Measurements from ENCODE around the gene GAMT. TPM values are rescaled to one million over a fixed set of nuclear protein-coding genes. Genes with fewer than 3 reads are reported as not detected.
"Not testable (repeated sequence)": the region's sequence is repeated elsewhere in the genome, so short reads cannot be mapped to it uniquely, and the experiment has no call there.

Gene GAMT
- total RNA-seq, result 12.3 and 25.5 TPM in 2 replicates

- no peak for DNase-seq (ENCODE audit: low read depth, low spot score)
Observed at GRCh38 chr19:1401138-1401888, at the start of gene GAMT. Gene GAMT (minus strand): TSS chr19:1401542. CDS start chr19:1401476, 66 bp downstream.

GRCh38 chr19:1449467-1450442 lies 48.4 kb upstream of the GAMT start, which contains the start of gene APC2:
Gene APC2 (plus strand): TSS chr19:1450121. CDS start chr19:1453002, 2,881 bp downstream.
- no peak for DNase-seq (ENCODE audit: low read depth, low spot score)

- no peak for DNase-seq (ENCODE audit: low read depth, low spot score)
Observed at GRCh38 chr19:1447944-1448343, 46.6 kb upstream of the GAMT start.

GRCh38 chr19:1447504-1447903 lies 46.2 kb upstream of the GAMT start:
- DNase-seq (ENCODE audit: low read depth, low spot score), result no peak

- no peak for DNase-seq (ENCODE audit: low read depth, low spot score)
Observed at GRCh38 chr19:1446713-1447481, 45.6 kb upstream of the GAMT start.

- DNase-seq (ENCODE audit: low read depth, low spot score), result no peak
Observed at GRCh38 chr19:1445932-1446712, 44.8 kb upstream of the GAMT start.

- DNase-seq (ENCODE audit: low read depth, low spot score), result no peak
Observed at GRCh38 chr19:1445185-1445931, 44.0 kb upstream of the GAMT start.

GRCh38 chr19:1441677-1442438 lies 40.5 kb upstream of the GAMT start:
- no peak for DNase-seq (ENCODE audit: low read depth, low spot score)

GRCh38 chr19:1441022-1441426 lies 39.7 kb upstream of the GAMT start:
- DNase-seq (ENCODE audit: low read depth, low spot score), result no peak

GRCh38 chr19:1440418-1440801 lies 39.1 kb upstream of the GAMT start:
- no peak for DNase-seq (ENCODE audit: low read depth, low spot score)

- not testable (repeated sequence) for DNase-seq (ENCODE audit: low read depth, low spot score)
Observed at GRCh38 chr19:1439525-1440417, 38.4 kb upstream of the GAMT start.

- no peak for DNase-seq (ENCODE audit: low read depth, low spot score)
Observed at GRCh38 chr19:1438933-1439354, 37.6 kb upstream of the GAMT start.

- peak; percentile 77 for DNase-seq (ENCODE audit: low read depth, low spot score)
Observed at GRCh38 chr19:1438035-1438932, 36.9 kb upstream of the GAMT start, which contains the start of gene RPS15. Gene RPS15 (plus strand): TSS chr19:1438396. CDS start chr19:1438426, 30 bp downstream.

GRCh38 chr19:1437609-1438008 lies 36.3 kb upstream of the GAMT start:
- no peak for DNase-seq (ENCODE audit: low read depth, low spot score)

GRCh38 chr19:1435378-1435989 lies 34.1 kb upstream of the GAMT start:
- DNase-seq (ENCODE audit: low read depth, low spot score), result no peak

GRCh38 chr19:1434577-1435060 lies 33.3 kb upstream of the GAMT start:
- DNase-seq (ENCODE audit: low read depth, low spot score), result no peak
